ENCODE results near the gene POLL.

POLL gene

DNA sequence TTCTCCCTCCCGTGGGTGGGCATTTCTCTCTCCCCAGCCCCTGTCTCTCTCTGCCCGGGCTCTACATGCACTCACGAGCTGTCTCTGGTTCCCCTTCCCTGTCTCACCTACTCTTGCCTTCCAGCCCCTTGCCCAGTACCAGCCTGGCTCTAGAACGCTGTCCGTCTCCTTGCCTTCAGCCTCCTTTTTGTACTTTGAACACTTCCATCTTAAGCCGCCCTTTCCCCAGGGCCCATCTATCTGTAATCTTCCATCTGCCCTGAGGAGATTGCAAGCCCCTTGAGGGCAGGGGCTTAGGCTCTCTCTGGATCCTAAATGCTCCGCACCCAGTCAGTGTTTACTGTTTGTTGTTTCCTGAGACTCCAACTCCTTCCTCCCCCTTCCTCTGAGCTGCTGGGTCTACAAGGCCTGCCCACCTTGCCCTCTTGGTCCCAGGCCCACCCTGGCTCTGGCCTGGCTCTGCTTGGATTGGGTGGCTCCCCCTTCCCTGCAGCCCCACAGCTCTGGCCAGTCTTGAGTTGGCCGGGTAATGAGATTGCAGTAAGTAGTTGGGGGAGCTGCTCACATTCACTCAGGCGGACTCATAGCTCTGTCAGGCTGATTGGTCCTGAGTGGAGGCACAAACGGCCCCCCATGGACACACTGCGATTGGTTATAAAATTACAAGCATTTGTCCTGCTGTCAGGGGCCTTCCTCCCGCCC lies 28.3 kb downstream of the POLL start:
- DNase-seq, result no peak

DNA sequence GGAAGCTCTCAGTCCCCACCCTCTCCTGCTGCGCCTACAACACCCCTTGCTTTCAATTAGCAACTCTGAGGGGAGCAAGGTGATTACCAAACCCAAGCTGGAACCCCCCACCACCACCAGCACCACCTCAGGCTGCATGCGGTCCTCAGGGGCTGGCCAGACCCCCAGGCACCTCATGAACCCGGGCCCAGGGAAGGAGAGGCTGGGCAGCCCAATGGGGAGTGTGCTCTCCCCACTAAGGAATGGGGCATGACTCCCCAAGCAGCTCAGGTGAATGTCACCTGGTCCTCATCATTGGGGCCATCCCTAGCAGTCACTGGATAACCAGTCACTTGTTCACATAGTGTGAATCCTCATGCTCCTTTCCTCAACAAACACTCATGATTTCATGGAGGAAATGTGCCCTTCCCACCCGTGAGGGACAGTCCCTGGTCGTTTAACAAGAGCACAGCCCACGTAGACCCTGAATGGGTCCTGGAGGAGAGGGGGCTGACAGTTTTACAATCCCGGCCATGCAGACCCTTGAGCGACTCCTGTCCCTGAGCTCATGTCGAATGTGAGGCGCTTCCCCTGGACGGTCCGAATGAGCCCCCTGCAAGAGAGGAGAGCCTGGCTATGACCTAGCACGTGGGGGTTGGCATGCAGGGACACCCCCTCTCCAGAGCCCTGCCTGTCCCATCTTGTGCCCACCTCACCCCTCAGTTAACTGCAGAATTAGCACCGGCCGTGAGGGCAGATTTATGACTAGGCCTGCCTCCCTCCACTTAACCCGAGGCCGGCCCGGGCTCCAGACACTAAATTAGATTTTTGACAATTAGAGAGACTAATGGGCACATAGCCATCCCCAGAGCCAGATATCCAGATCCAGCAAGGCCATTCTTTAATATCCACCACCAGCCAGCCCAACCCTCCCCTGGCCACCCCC lies 29.1 kb downstream of the POLL start:
- no peak for DNase-seq

DNA sequence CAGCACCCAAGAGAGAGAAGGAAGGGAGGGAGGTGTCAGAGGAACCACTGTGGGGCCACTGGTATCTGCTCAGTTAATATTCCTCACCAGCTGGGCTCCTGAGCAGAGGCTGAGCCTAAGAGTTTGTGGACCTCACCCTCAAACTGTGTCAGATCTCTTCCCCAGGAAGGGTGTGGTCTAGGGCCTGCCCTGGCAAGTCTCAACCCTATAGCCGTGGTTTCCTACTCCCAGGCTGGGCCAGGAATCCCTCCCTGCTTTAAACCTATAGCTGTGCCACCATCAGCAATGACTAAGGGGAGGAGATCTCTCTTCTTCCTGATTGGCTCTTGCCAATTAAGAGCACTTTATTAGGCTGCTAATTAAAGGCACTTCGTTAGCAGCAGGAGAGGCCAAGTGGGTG lies 29.9 kb downstream of the POLL start:
- no peak for DNase-seq

DNA sequence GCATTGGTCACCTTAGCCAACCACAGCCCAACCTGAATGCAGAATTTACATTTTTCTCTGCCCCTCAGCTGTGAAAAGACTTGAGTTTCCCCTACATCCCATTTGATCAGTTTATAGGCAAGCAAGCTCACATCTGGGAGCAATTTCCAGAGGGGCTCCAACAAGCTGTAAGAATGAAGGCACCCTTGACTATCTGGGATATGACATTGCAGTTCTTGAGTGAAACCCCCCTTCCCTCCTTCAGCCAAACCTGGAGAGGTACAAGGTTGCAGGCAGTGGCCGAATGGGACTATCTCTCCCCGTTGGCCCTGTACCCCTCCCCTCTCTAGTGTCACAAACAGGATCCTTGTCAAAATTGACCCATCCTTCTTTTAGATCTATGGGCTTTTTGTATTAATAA lies 30.5 kb downstream of the POLL start:
- DNase-seq, result no peak

DNA sequence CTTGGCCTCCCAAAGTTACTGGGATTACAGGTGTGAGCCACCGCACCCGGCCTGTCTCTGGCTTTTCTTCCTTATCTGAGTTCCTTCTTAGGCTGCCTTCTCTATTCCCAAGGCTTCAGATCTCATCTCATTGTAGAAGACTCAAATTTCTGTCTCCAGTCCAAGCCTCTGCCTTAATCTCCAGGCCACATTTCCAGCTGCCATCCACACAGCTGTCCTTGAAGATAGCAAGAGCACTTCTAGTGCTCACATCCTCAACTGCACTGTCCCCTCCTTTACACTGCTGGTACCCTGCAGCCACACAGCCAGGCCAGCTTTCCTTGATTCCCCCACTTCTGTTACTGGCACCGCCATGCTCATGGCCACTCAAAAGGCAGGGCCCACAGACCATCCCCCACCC lies 35.6 kb downstream of the POLL start:
- DNase-seq, result no peak

DNA sequence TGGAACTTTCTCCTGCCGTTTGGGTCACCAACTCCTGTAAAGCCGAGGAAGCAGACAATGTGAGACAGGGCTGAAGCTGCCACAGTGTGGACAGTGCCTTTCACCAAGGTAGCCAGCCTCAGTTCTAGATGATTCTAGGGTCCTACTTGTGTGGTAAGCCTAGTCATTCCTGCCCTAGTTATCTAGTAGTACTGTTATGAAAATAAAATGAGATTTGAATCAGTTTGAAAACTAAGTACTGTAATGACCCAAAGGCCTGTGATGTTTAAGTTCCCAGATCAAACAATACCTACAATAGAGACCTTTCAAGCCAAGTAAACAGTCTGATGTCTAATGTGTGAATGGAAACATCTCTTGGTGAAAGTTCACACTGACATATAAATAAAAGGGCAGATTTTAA lies 37.1 kb downstream of the POLL start:
- DNase-seq, result no peak

DNA sequence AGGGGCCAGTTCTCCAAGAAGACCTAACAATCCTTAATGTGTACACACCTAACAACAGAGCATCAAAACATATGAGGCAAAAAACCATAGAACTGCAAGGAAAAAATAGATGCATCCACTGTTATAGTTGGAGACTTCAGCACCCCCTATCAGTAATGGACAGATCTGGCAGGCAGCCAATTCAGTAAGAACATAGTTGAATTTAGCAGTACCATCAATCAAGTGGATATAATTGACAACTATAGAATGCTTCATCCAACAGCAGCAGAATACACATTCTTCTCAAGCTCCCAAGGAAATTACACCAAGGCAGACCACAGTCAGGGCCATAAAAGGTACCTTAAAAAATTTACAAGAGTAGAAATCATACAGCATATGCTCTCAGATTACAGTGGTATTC lies 42.2 kb downstream of the POLL start:
- no peak for DNase-seq

DNA sequence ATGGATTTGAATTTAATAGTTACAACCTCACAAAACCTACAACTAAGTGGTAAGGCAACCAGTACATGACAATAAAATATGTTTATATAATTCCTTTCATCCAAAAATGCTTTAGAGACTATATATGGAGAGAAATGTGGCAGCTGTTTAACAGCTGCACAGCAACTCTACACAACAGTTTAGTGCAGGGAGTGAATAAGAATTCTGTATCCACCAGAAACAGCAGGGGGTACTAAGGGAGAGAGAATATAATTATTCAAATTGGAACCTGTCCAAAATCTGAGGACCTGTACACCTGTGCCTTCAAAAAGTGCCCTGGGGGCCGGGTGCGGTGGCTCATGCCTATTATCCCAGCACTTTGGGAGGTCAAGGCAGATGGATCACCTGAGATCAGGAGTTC lies 49.6 kb downstream of the POLL start:
- DNase-seq, result no peak

DNA sequence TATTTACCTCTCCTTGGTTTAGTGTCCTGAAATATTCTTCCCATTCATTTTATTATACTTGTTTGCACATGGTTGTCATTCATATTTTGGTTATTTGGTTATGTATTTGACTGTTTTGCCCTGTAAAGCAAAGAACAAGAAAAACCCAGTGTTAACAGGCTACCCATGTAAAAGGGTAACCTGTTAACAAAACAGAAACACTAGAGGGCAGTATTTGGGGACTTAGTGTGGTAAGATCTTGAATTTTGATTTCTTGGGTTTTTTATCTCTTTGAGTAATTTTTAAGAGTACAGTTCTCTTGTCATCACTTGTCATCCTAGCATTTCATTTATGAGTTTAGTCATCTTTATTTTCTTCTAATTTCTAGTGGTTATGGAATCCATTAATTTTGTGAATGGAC lies 51.3 kb downstream of the POLL start:
- no peak for DNase-seq

DNA sequence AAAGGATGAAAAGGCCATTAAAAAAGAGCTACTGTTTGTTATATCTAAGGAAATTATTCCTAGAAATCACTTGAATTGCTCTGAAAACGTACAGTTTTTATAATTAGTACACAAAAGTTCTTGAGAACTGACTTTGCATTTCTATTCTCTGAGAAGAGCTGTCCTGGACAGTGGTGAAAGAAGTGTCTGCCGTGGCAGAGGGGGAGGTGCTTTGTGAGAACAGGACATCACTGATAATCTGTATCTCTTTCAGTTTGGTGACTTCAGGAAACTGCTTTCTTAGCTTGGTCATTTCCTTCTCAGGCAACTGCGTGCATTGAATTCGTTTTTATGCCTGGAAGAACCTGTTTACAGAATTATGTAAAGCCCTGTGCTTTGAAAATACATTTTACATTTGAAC lies 52.1 kb downstream of the POLL start:
- DNase-seq, result no peak

DNA sequence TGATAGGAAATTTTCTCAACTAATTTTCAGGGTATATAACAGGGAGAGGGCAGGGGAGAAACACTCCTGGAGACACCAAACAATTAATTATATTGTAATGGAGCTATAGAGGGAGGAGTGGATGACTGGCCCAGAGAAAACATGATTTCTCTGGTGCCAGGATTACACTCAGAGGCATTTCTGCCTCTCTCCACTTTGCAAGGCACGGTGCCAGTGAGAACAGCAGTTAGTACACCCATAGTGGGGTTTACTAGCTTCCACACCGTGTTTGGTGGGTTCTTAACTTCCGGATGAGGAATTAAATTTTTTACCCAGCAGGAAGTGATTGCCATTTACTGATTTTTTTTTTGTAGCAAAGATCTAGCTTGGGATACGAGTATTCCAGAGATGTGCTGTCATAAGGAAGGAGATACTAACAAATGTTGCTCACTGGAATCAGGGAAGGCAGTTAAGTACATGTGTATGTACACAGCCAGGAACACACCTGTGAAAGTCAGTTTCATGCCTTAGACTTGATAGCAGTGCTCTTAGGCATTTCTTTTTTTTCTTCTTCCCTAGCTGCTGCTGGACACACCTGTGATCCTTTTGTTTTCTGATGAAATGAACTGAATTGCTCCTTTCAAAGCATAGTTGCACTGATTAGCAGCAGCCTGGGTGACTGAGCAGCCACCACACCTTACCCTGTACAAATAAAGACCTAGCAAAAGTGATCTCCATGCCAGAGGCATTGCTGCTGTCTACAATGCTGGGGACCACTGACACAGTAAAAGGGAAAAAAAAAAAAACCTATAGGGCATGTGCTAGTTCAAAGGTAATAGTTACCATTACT lies 58.1 kb downstream of the POLL start:
- DNase-seq, result no peak

DNA sequence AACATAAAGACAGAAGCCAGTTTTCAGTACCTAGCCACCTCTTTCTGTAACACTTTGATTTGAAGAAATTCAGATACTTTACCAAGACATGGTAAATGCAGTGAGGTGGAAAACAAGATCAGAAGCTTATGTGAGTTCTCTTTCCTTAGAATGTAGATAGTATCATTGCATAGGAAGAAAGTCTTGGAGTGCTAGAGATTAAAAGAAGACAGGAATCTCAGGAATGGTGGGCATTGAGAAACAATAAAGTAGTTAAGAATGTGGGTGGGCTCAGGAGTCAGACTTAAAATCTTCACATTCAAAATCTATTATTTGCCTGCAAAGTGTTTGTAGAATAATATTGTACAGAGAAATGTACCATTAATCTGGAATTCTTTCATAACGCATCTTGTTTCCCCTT lies 58.9 kb downstream of the POLL start:
- no peak for DNase-seq
